GM12878 (cell line): ENCODE results near the gene APOBEC3B.

ENCODE experiments used
- ATF3 ChIP-seq: IDR thresholded peaks from 2 replicates; pipeline ENCODE4 v1.6.1; 2011; ENCODE audit warnings: low read depth, mild to moderate bottlenecking, low read length, moderate library complexity, borderline replicate concordance; ENCODE audit errors: extremely low read depth
- BCL3 ChIP-seq: IDR thresholded peaks from 2 replicates; pipeline ENCODE4 v1.6.1; 2011; ENCODE audit warnings: borderline replicate concordance, low read depth, mild to moderate bottlenecking, moderate library complexity, low read length; ENCODE audit not compliant: insufficient read depth, poor library complexity, severe bottlenecking
- CTCF ChIP-seq, 3 experiments: IDR thresholded peaks in 2 of 3; conservative IDR thresholded peaks in 1 of 3; 2 replicates each; pipeline ENCODE4 v1.5.1; 2011; ENCODE audit warnings: low read depth in 3 of 3, low read length in 3 of 3, mild to moderate bottlenecking in 3 of 3, control low read depth in 2 of 3, moderate library complexity in 2 of 3, inconsistent platforms in 1 of 3, mixed read lengths in 1 of 3; ENCODE audit not compliant: control insufficient read depth in 2 of 3, insufficient read depth in 1 of 3; ENCODE audit errors: extremely low read depth in 1 of 3
- EZH2 ChIP-seq: IDR thresholded peaks from 2 replicates; pipeline ENCODE4 v1.6.1; 2012; ENCODE audit warnings: low read depth, mild to moderate bottlenecking, control low read depth, inconsistent platforms, low read length, borderline replicate concordance; ENCODE audit not compliant: control insufficient read depth
- POLR2AphosphoS2 ChIP-seq: IDR thresholded peaks from 2 replicates; pipeline ENCODE4 v1.6.1; 2011; ENCODE audit warnings: low read depth, mild to moderate bottlenecking, low read length, improper control_type of control experiment, moderate library complexity
- SIX5 ChIP-seq: IDR thresholded peaks from 2 replicates; pipeline ENCODE4 v1.6.1; 2011; ENCODE audit warnings: mild to moderate bottlenecking, low read depth, low read length, moderate library complexity; ENCODE audit not compliant: severe bottlenecking
- YY1 ChIP-seq: IDR thresholded peaks from 2 replicates; pipeline ENCODE4 v1.6.1; 2011; ENCODE audit warnings: low read depth, mild to moderate bottlenecking, low read length
- ZNF217 ChIP-seq: fragments of 450-650 bp; IDR thresholded peaks from 2 replicates; pipeline ENCODE4 v1.6.1; 2017; ENCODE audit warnings: antibody characterized with exemption, mild to moderate bottlenecking
- ZNF24 ChIP-seq: fragments of 450-650 bp; IDR thresholded peaks from 2 replicates; pipeline ENCODE4 v1.6.1; 2017; ENCODE audit warnings: antibody characterized with exemption, mild to moderate bottlenecking

GRCh38 chr22:38935616-38936015 lies 46.5 kb upstream of the APOBEC3B start:
- no peak for TF ChIP-seq BCL3
- TF ChIP-seq ATF3 = no peak
- no peak for TF ChIP-seq SIX5
- TF ChIP-seq ZNF217 = no peak
- TF ChIP-seq YY1 = no peak
- TF ChIP-seq CTCF (IDR thresholded peaks at IDR 0.05 in 2 of 3, conservative IDR thresholded peaks at IDR 0.05 in 1 of 3; ENCODE audit: control insufficient read depth in 2 of 3, extremely low read depth in 1 of 3, insufficient read depth in 1 of 3, low read depth in 3 of 3, low read length in 3 of 3) = no peak
- TF ChIP-seq POLR2AphosphoS2 = no peak
- TF ChIP-seq EZH2 = no peak
- TF ChIP-seq ZNF24 = no peak
